Activated CD8-positive, alpha-beta memory T cell treated with anti-CD3 and anti-CD28 coated beads for 4 hours (primary cell): ENCODE measurements around the gene VPS26C.
A peak's percentile ranks its signal among the peaks of the same experiment; 100 is the strongest.
"Not testable (repeated sequence)": the region's sequence is repeated elsewhere in the genome, so short reads cannot be mapped to it uniquely, and the experiment has no call there.

Source experiments
- DNase-seq, 2 donors: peaks; one replicate each; pipeline ENCODE4 v3.0.0-alpha.2; 2020; ENCODE audit warnings: low read depth in 2 of 2

Gene VPS26C

GRCh38 chr21:37230632-37231248, 36.4 kb downstream of the VPS26C start:
- DNase-seq: no peak

GRCh38 chr21:37228003-37228400, 39.1 kb downstream of the VPS26C start:
- DNase-seq: no peak

GRCh38 chr21:37227071-37228002, 39.8 kb downstream of the VPS26C start:
- no peak for DNase-seq

GRCh38 chr21:37226041-37226920, 40.9 kb downstream of the VPS26C start:
- no peak for DNase-seq

GRCh38 chr21:37224861-37225839, 42.0 kb downstream of the VPS26C start:
- peak in 1 of 2 donors; percentile 25 for DNase-seq

- no peak for DNase-seq
These were observed 43.3 kb downstream of the VPS26C start for GRCh38 chr21:37223804-37224345.

- DNase-seq: not testable (repeated sequence)
These were observed 44.9 kb downstream of the VPS26C start for GRCh38 chr21:37222248-37222647.

- DNase-seq: peak; percentile 94 to 96
These were observed 46.0 kb downstream of the VPS26C start for GRCh38 chr21:37220981-37221664.

- no peak for DNase-seq
These were observed 46.6 kb downstream of the VPS26C start for GRCh38 chr21:37220433-37220980.

GRCh38 chr21:37219761-37220432, 47.2 kb downstream of the VPS26C start:
- DNase-seq: no peak

- no peak for DNase-seq
These were observed 52.2 kb downstream of the VPS26C start for GRCh38 chr21:37214952-37215351.

- DNase-seq: no peak
These were observed 56.3 kb downstream of the VPS26C start for GRCh38 chr21:37210799-37211198.

GRCh38 chr21:37210130-37210529, 57.0 kb downstream of the VPS26C start:
- DNase-seq: no peak

- no peak for DNase-seq
These were observed 58.4 kb downstream of the VPS26C start for GRCh38 chr21:37208741-37209225.

- DNase-seq: no peak
These were observed 58.9 kb downstream of the VPS26C start for GRCh38 chr21:37208056-37208721.

- no peak for DNase-seq
These were observed 59.6 kb downstream of the VPS26C start for GRCh38 chr21:37207441-37208009.

- DNase-seq: no peak
These were observed 60.6 kb downstream of the VPS26C start for GRCh38 chr21:37206496-37206895.

- no peak for DNase-seq
These were observed 62.6 kb downstream of the VPS26C start for GRCh38 chr21:37204580-37204979.
